ENCODE data around the gene RPP38.

DNA sequence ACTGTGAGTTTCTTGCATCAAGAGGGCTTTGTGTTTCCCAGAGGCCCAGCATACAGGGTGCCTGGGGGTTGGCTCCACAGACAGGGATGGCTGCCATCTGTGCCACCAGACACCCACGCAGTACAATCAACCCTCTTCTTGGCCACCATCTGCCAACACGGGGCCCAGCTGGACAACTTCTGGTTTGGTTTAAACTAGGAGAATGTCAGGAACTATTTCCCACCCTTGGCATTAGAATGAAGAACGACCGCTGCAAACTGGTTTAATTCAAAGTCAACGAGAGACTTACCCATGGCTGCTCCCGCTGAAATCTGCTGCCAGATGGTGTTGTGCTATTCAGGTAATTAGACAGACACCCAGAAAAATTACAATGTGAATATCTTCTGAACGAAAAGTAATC is 43.5 kb downstream of the RPP38 start:
- TF ChIP-seq, protein P1, sequence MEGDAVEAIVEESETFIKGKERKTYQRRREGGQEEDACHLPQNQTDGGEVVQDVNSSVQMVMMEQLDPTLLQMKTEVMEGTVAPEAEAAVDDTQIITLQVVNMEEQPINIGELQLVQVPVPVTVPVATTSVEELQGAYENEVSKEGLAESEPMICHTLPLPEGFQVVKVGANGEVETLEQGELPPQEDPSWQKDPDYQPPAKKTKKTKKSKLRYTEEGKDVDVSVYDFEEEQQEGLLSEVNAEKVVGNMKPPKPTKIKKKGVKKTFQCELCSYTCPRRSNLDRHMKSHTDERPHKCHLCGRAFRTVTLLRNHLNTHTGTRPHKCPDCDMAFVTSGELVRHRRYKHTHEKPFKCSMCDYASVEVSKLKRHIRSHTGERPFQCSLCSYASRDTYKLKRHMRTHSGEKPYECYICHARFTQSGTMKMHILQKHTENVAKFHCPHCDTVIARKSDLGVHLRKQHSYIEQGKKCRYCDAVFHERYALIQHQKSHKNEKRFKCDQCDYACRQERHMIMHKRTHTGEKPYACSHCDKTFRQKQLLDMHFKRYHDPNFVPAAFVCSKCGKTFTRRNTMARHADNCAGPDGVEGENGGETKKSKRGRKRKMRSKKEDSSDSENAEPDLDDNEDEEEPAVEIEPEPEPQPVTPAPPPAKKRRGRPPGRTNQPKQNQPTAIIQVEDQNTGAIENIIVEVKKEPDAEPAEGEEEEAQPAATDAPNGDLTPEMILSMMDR (IDR thresholded peaks at IDR 0.05; ENCODE audit: borderline replicate concordance, extremely low read depth, low read length, poor library complexity, severe bottlenecking): no peak
- TF ChIP-seq EZH2 (IDR thresholded peaks at IDR 0.05; ENCODE audit: borderline replicate concordance, low read depth, low read length, severe bottlenecking): no peak
